WTC11 (cell line): ENCODE data around the gene OLFM3. TPM values are rescaled to one million over a fixed set of nuclear protein-coding genes. Genes with fewer than 3 reads are reported as not detected.

ENCODE experiments used
- ATAC-seq: fragments of 200-7000 bp; cut with Tn5 transposase; 2 replicates; pipeline ENCODE4 v1.10.0; 2021; ENCODE audit warnings: mild to moderate bottlenecking, moderate library complexity
- CTCF ChIA-PET: fragments of 300-600 bp; sonication (Branson Sonifier 250); formaldehyde crosslinking; loops from one replicate; lab custom pipeline; 2021; ENCODE audit warnings: antibody characterized with exemption; lab: Charles Lee
- POLR2A ChIA-PET: fragments of 350-600 bp; sonication (Branson Sonifier 250); formaldehyde crosslinking; loops from one replicate; lab custom pipeline; 2021; ENCODE audit warnings: antibody characterized with exemption; lab: Charles Lee
- DNase-seq: peaks from one replicate; pipeline ENCODE4 v3.0.0; 2021; ENCODE audit warnings: low spot score
- H3K27ac Mint-ChIP-seq: 2 replicates; pipeline ENCODE4 v1.8.0; 2021; ENCODE audit warnings: mixed read lengths
- H3K27me3 Mint-ChIP-seq: 2 replicates; pipeline ENCODE4 v1.8.0; 2021; ENCODE audit warnings: low read depth, mild to moderate bottlenecking, moderate library complexity, mixed read lengths
- H3K36me3 Mint-ChIP-seq: 2 replicates; pipeline ENCODE4 v1.8.0; 2021; ENCODE audit warnings: mixed read lengths
- H3K4me1 Mint-ChIP-seq: 2 replicates; pipeline ENCODE4 v1.8.0; 2022; ENCODE audit warnings: mixed read lengths
- H3K4me3 Mint-ChIP-seq: 2 replicates; pipeline ENCODE4 v1.8.0; 2021; ENCODE audit warnings: mild to moderate bottlenecking, moderate library complexity, mixed read lengths
- H3K9me3 Mint-ChIP-seq: 2 replicates; pipeline ENCODE4 v1.8.0; 2021; ENCODE audit warnings: mixed read lengths
- AFF4 ChIP-seq: sonication (generic); formaldehyde crosslinking; IDR thresholded peaks from 2 replicates; pipeline ENCODE4 v1.8.1; 2023; ENCODE audit warnings: mild to moderate bottlenecking, missing genetic modification reagents, borderline replicate concordance
- CREM ChIP-seq: sonication (generic); formaldehyde crosslinking; IDR thresholded peaks from 2 replicates; pipeline ENCODE4 v1.8.1; 2022; ENCODE audit warnings: mild to moderate bottlenecking, missing genetic modification reagents, moderate library complexity
- EMX1 ChIP-seq: fragments of 250-450 bp; sonication (Bioruptor Pico); IDR thresholded peaks from 2 replicates; pipeline ENCODE4 v1.8.0; 2021; ENCODE audit warnings: mild to moderate bottlenecking
- FOXJ3 ChIP-seq: sonication (generic); formaldehyde crosslinking; IDR thresholded peaks from 2 replicates; pipeline ENCODE4 v1.9.0; 2021; ENCODE audit warnings: missing genetic modification reagents, mild to moderate bottlenecking, borderline replicate concordance
- FOXP1 ChIP-seq: sonication (generic); formaldehyde crosslinking; IDR thresholded peaks from 2 replicates; pipeline ENCODE4 v1.8.0; 2022; ENCODE audit warnings: missing genetic modification reagents, mild to moderate bottlenecking, moderate library complexity, borderline replicate concordance
- HMGA2 ChIP-seq: fragments of 250-450 bp; sonication (Bioruptor Pico); IDR thresholded peaks from 2 replicates; pipeline ENCODE4 v1.4.0; 2021; ENCODE audit warnings: mild to moderate bottlenecking, moderate library complexity
- IRF2 ChIP-seq: sonication (generic); formaldehyde crosslinking; IDR thresholded peaks from 2 replicates; pipeline ENCODE4 v1.8.0; 2022; ENCODE audit warnings: low read depth, missing genetic modification reagents, borderline replicate concordance
- JAZF1 ChIP-seq: fragments of 250-450 bp; sonication (Bioruptor Pico); IDR thresholded peaks from 2 replicates; pipeline ENCODE4 v1.9.0; 2021; ENCODE audit warnings: moderate library complexity, mild to moderate bottlenecking, inconsistent platforms
- KAT7 ChIP-seq: sonication (generic); formaldehyde crosslinking; IDR thresholded peaks from 2 replicates; pipeline ENCODE4 v1.8.1; 2023; ENCODE audit warnings: missing genetic modification reagents, mild to moderate bottlenecking, borderline replicate concordance
- MXD4 ChIP-seq: fragments of 250-450 bp; sonication (Bioruptor Pico); IDR thresholded peaks from 2 replicates; pipeline ENCODE4 v1.8.0; 2021; ENCODE audit warnings: mild to moderate bottlenecking, moderate library complexity, borderline replicate concordance
- NFATC4 ChIP-seq: fragments of 250-450 bp; sonication (Bioruptor Pico); IDR thresholded peaks from 2 replicates; pipeline ENCODE4 v1.9.0; 2021; ENCODE audit warnings: mild to moderate bottlenecking
- RORB ChIP-seq: fragments of 250-450 bp; sonication (Bioruptor Pico); IDR thresholded peaks from 2 replicates; pipeline ENCODE4 v1.9.0; 2021; ENCODE audit warnings: mild to moderate bottlenecking
- SMAD3 ChIP-seq: sonication (generic); formaldehyde crosslinking; IDR thresholded peaks from 2 replicates; pipeline ENCODE4 v1.8.0; 2022; ENCODE audit warnings: missing genetic modification reagents, mild to moderate bottlenecking, borderline replicate concordance
- SOX15 ChIP-seq: fragments of 250-450 bp; sonication (Bioruptor Pico); IDR thresholded peaks from 2 replicates; pipeline ENCODE4 v1.9.0; 2021; ENCODE audit warnings: mild to moderate bottlenecking
- TEAD4 ChIP-seq: sonication (generic); formaldehyde crosslinking; IDR thresholded peaks from 2 replicates; pipeline ENCODE4 v1.8.0; 2022; ENCODE audit warnings: mild to moderate bottlenecking, missing genetic modification reagents
- USF1 ChIP-seq: sonication (generic); formaldehyde crosslinking; IDR thresholded peaks from 2 replicates; pipeline ENCODE4 v1.8.0; 2022; ENCODE audit warnings: mild to moderate bottlenecking, missing genetic modification reagents
- ZNF423 ChIP-seq: fragments of 250-450 bp; sonication (Bioruptor Pico); IDR thresholded peaks from 2 replicates; pipeline ENCODE4 v2.1.2; 2022; ENCODE audit warnings: mild to moderate bottlenecking, moderate library complexity
- ZNF425 ChIP-seq: fragments of 250-450 bp; sonication (Bioruptor Pico); conservative IDR thresholded peaks from 2 replicates; pipeline ENCODE4 v1.9.0; 2021; ENCODE audit warnings: mild to moderate bottlenecking
- ZSCAN18 ChIP-seq: fragments of 250-450 bp; sonication (Bioruptor Pico); IDR thresholded peaks from 2 replicates; pipeline ENCODE4 v2.1.2; 2022; ENCODE audit warnings: mild to moderate bottlenecking, moderate library complexity
- total RNA-seq: library from RNA; stranded (reverse); gene quantifications from 3 replicates; pipeline ENCODE4 v1.2.3, GENCODE V29; 2021
- TF ChIP-seq, protein P1 (sequence below): sonication (generic); formaldehyde crosslinking; IDR thresholded peaks from 2 replicates; pipeline ENCODE4 v1.8.1; 2022; ENCODE audit warnings: mild to moderate bottlenecking, moderate library complexity, missing genetic modification reagents
- TF ChIP-seq, protein P2 (sequence below): sonication (generic); formaldehyde crosslinking; IDR thresholded peaks from 2 replicates; pipeline ENCODE4 v1.8.1; 2022; ENCODE audit warnings: missing genetic modification reagents, borderline replicate concordance
- TF ChIP-seq, protein P3 (sequence below): sonication (generic); formaldehyde crosslinking; IDR thresholded peaks from 2 replicates; pipeline ENCODE4 v1.8.1; 2022; ENCODE audit warnings: low read depth, missing genetic modification reagents, borderline replicate concordance

Gene OLFM3
- total RNA-seq, 1 experiment from 2014 or later: 0.37 TPM

DNA sequence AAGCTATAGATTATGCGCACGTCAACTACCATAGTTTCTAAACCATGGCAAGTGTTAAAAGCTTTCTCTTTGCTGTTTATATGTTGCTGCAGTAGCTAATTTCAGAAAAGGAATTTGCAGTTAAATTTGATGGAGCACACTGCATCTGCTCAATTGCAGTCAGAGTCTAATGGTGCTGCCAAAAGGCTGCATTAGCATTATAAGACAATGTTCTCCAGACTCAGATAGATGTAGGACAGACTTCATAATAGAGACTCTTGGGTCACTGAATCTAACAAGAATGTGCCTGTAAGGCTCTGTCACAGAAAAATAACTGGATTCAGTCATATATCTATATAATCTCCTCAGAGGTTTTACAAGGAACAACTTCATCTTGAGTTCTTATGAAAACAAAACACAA lies 198.3 kb downstream of the OLFM3 start:
- no peaks in the 10 kb centered on the region for H3K9me3 Mint-ChIP-seq
- no peak overlapping the region for H3K27ac Mint-ChIP-seq
- peaks cover 9% of the 10 kb centered on the region for H3K4me1 Mint-ChIP-seq
- POLR2A ChIA-PET: no interaction called here
- no peak for DNase-seq
- H3K4me3 Mint-ChIP-seq: no peak overlapping the region
- TF ChIP-seq CREM (CRISPR knock-in tag) (no peak), MXD4 (CRISPR knock-in tag) (no peak), FOXJ3 (CRISPR knock-in tag) (no peak), FOXP1 (CRISPR knock-in tag) (no peak), USF1 (CRISPR knock-in tag) (no peak), TEAD4 (CRISPR knock-in tag) (no peak), HMGA2 (no peak), SOX15 (CRISPR knock-in tag) (no peak)
- TF ChIP-seq, all 79 proteins: peak for 0
- no peak for ATAC-seq
- CTCF ChIA-PET: no interaction called here
- Mint-ChIP-seq H3K36me3 (no peaks in the 10 kb centered on the region), H3K27me3 (no peaks in the 10 kb centered on the region)

DNA sequence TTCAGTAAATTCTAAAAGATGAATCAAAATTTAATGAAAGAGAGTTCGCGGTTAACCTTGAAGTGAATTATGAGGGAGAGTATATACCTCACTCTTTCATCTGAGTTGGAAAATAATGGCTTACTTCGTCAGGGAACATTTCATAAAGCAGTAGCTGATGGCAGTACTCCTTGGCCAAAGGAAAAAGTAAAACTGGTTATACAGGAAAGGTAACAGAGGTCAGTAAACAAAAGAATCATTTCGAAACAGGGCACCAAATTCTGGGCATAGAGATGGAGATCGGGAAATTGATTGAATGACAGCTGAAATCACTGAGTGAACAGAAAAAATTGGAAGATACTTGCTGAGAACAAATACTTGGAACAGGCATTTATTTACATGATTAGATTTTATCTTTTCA lies 199.0 kb downstream of the OLFM3 start:
- no peak for ATAC-seq
- H3K27me3 Mint-ChIP-seq: no peaks in the 10 kb centered on the region
- POLR2A ChIA-PET: no interaction called here
- H3K4me3 Mint-ChIP-seq: no peak overlapping the region
- no peaks in the 10 kb centered on the region for H3K36me3 Mint-ChIP-seq
- no peaks in the 10 kb centered on the region for H3K9me3 Mint-ChIP-seq
- peaks cover 9% of the 10 kb centered on the region for H3K4me1 Mint-ChIP-seq
- no peak for DNase-seq
- peak overlapping the region; percentile 34; the same call in 1 of the 2 replicates for H3K27ac Mint-ChIP-seq
- CTCF ChIA-PET: interaction anchor here (0.9 kb wide), 1 partner anchor 80 kb away, joined by 3 read pairs; no protein-coding TSS in a partner anchor
- TF ChIP-seq ZNF423 (CRISPR knock-in tag) (no peak), ZNF425 (CRISPR knock-in tag) (no peak), MXD4 (CRISPR knock-in tag) (no peak), SMAD3 (CRISPR knock-in tag) (no peak), IRF2 (CRISPR knock-in tag) (no peak), RORB (CRISPR knock-in tag) (no peak), SOX15 (CRISPR knock-in tag) (no peak), AFF4 (CRISPR knock-in tag) (no peak), KAT7 (CRISPR knock-in tag) (no peak), FOXJ3 (CRISPR knock-in tag) (no peak), JAZF1 (CRISPR knock-in tag) (no peak), NFATC4 (CRISPR knock-in tag) (no peak), EMX1 (CRISPR knock-in tag) (no peak), ZSCAN18 (CRISPR knock-in tag) (no peak)
- TF ChIP-seq, protein P1, sequence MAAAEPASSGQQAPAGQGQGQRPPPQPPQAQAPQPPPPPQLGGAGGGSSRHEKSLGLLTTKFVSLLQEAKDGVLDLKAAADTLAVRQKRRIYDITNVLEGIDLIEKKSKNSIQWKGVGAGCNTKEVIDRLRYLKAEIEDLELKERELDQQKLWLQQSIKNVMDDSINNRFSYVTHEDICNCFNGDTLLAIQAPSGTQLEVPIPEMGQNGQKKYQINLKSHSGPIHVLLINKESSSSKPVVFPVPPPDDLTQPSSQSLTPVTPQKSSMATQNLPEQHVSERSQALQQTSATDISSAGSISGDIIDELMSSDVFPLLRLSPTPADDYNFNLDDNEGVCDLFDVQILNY (CRISPR knock-in tag): no peak
- TF ChIP-seq, protein P2, sequence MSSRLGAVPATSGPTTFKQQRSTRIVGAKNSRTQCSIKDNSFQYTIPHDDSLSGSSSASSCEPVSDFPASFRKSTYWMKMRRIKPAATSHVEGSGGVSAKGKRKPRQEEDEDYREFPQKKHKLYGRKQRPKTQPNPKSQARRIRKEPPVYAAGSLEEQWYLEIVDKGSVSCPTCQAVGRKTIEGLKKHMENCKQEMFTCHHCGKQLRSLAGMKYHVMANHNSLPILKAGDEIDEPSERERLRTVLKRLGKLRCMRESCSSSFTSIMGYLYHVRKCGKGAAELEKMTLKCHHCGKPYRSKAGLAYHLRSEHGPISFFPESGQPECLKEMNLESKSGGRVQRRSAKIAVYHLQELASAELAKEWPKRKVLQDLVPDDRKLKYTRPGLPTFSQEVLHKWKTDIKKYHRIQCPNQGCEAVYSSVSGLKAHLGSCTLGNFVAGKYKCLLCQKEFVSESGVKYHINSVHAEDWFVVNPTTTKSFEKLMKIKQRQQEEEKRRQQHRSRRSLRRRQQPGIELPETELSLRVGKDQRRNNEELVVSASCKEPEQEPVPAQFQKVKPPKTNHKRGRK (CRISPR knock-in tag): no peak
- TF ChIP-seq, protein P3, sequence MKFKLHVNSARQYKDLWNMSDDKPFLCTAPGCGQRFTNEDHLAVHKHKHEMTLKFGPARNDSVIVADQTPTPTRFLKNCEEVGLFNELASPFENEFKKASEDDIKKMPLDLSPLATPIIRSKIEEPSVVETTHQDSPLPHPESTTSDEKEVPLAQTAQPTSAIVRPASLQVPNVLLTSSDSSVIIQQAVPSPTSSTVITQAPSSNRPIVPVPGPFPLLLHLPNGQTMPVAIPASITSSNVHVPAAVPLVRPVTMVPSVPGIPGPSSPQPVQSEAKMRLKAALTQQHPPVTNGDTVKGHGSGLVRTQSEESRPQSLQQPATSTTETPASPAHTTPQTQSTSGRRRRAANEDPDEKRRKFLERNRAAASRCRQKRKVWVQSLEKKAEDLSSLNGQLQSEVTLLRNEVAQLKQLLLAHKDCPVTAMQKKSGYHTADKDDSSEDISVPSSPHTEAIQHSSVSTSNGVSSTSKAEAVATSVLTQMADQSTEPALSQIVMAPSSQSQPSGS (CRISPR knock-in tag): no peak
